IMR-90 (cell line): Measurements from ENCODE around the gene WDR1. TPM values are rescaled to one million over a fixed set of nuclear protein-coding genes. Genes with fewer than 3 reads are reported as not detected.

Experiments used
- ATAC-seq: fragments of 200-7000 bp; cut with Tn5 transposase; 2 replicates; pipeline ENCODE4 v1.9.1; 2020; ENCODE audit warnings: low read depth, mild to moderate bottlenecking, moderate library complexity
- BruUV-seq: library from RNA; stranded (reverse); fragments of 400-500 nt; replicated peaks from 2 replicates; lab custom pipeline; 2021; lab: Mats Ljungman, UMichigan
- CTCF ChIA-PET: fragments of 300-600 bp; formaldehyde crosslinking; extraction: SDS; loops from one replicate; lab custom pipeline; 2021; ENCODE audit warnings: antibody characterized with exemption; lab: Yijun Ruan, JAX
- POLR2A ChIA-PET: fragments of 300-600 bp; sonication (Branson Sonifier 250); formaldehyde crosslinking; loops from one replicate; lab custom pipeline; 2022; ENCODE audit warnings: antibody characterized with exemption; ENCODE audit not compliant: unreplicated experiment; lab: Charles Lee
- DNase-seq: peaks from one replicate; pipeline ENCODE4 v3.0.0; 2013
- H2AFZ ChIP-seq: replicated peaks from 2 replicates; pipeline ENCODE3; 2013; ENCODE audit warnings: low read length, mild to moderate bottlenecking; ENCODE audit not compliant: poor library complexity
- H2AK5ac ChIP-seq: 2 replicates; pipeline ENCODE4 v1.6.1; 2013; ENCODE audit warnings: low read depth, low read length, inconsistent platforms
- H2AK9ac ChIP-seq: replicated peaks from 2 replicates; pipeline ENCODE3; 2013; ENCODE audit warnings: mild to moderate bottlenecking, low read depth, low read length, moderate library complexity; ENCODE audit not compliant: poor library complexity
- H2BK120ac ChIP-seq: 2 replicates; pipeline ENCODE4 v1.6.1; 2013; ENCODE audit warnings: low read depth, low read length, inconsistent platforms
- H2BK15ac ChIP-seq: 3 replicates; pipeline ENCODE4 v1.6.1; 2013; ENCODE audit warnings: low read depth, low read length, inconsistent platforms
- H2BK20ac ChIP-seq: 2 replicates; pipeline ENCODE4 v1.6.1; 2013; ENCODE audit warnings: low read depth, mild to moderate bottlenecking, inconsistent platforms, low read length, moderate library complexity
- H2BK5ac ChIP-seq: 2 replicates; pipeline ENCODE4 v1.6.1; 2013; ENCODE audit warnings: mild to moderate bottlenecking, low read depth, low read length, inconsistent platforms; ENCODE audit not compliant: poor library complexity, severe bottlenecking
- H3K14ac ChIP-seq: replicated peaks from 2 replicates; pipeline ENCODE4 v1.6.1; 2013; ENCODE audit warnings: low read depth, low read length, inconsistent platforms
- H3K18ac ChIP-seq: 2 replicates; pipeline ENCODE4 v1.6.1; 2013; ENCODE audit warnings: low read depth, low read length, control low read depth
- H3K23ac ChIP-seq: 2 replicates; pipeline ENCODE4 v1.6.1; 2013; ENCODE audit warnings: low read depth, low read length, inconsistent platforms
- H3K27ac ChIP-seq: 2 replicates; pipeline ENCODE4 v1.5.1; 2013; ENCODE audit warnings: mild to moderate bottlenecking, control low read depth, low read length; ENCODE audit not compliant: insufficient read depth
- H3K27me3 ChIP-seq: 2 replicates; pipeline ENCODE4 v1.6.1; 2013; ENCODE audit warnings: low read length; ENCODE audit not compliant: control insufficient read depth, insufficient read depth
- H3K36me3 ChIP-seq: 2 replicates; pipeline ENCODE4 v1.6.1; 2013; ENCODE audit warnings: low read length, mixed read lengths; ENCODE audit not compliant: control insufficient read depth, insufficient read depth
- H3K4ac ChIP-seq: 2 replicates; pipeline ENCODE4 v1.6.1; 2013; ENCODE audit warnings: low read depth, low read length, inconsistent platforms
- H3K4me1 ChIP-seq: 2 replicates; pipeline ENCODE4 v1.6.1; 2013; ENCODE audit warnings: low read length, mixed read lengths; ENCODE audit not compliant: control insufficient read depth, insufficient read depth
- H3K4me2 ChIP-seq: 2 replicates; pipeline ENCODE4 v1.6.1; 2013; ENCODE audit warnings: low read depth, mild to moderate bottlenecking, control low read depth, low read length, moderate library complexity
- H3K4me3 ChIP-seq: 2 replicates; pipeline ENCODE4 v1.5.1; 2013; ENCODE audit warnings: low read depth, mild to moderate bottlenecking, control low read depth, low read length, moderate library complexity; ENCODE audit not compliant: insufficient read depth
- H3K56ac ChIP-seq: 2 replicates; pipeline ENCODE4 v1.6.1; 2013; ENCODE audit warnings: low read length, inconsistent platforms; ENCODE audit not compliant: insufficient read depth; ENCODE audit errors: extremely low read depth
- H3K79me1 ChIP-seq, 2 experiments: 2 replicates each; pipeline ENCODE4 v1.6.1; 2013; ENCODE audit warnings: low read length in 2 of 2, inconsistent platforms in 1 of 2, low read depth in 1 of 2
- H3K9ac ChIP-seq: 2 replicates; pipeline ENCODE4 v1.6.1; 2013; ENCODE audit warnings: low read depth, low read length, control low read depth
- H3K9me1 ChIP-seq: 2 replicates; pipeline ENCODE4 v1.6.1; 2013; ENCODE audit warnings: low read length, inconsistent platforms; ENCODE audit not compliant: insufficient read depth
- H3K9me3 ChIP-seq: 2 replicates; pipeline ENCODE4 v1.6.1; 2013; ENCODE audit warnings: low read length; ENCODE audit not compliant: control insufficient read depth, insufficient read depth
- H4K20me1 ChIP-seq: 2 replicates; pipeline ENCODE4 v1.6.1; 2013; ENCODE audit warnings: low read length, inconsistent platforms; ENCODE audit not compliant: insufficient read depth
- H4K5ac ChIP-seq: 2 replicates; pipeline ENCODE4 v1.6.1; 2013; ENCODE audit warnings: mild to moderate bottlenecking, low read depth, low read length, control low read depth
- H4K8ac ChIP-seq, 2 experiments: 2 replicates each; pipeline ENCODE4 v1.6.1; 2013; ENCODE audit warnings: low read depth in 2 of 2, low read length in 2 of 2, control low read depth in 1 of 2, inconsistent platforms in 1 of 2
- H4K91ac ChIP-seq: 2 replicates; pipeline ENCODE4 v1.6.1; 2013; ENCODE audit warnings: low read depth, low read length, inconsistent platforms; ENCODE audit not compliant: insufficient read depth
- BHLHE40 ChIP-seq: fragments of 150-350 bp; IDR thresholded peaks from 2 replicates; pipeline ENCODE4 v1.6.1; 2016; ENCODE audit warnings: mild to moderate bottlenecking, low read depth, low read length
- CEBPB ChIP-seq: IDR thresholded peaks from 2 replicates; pipeline ENCODE4 v1.6.1; 2012; ENCODE audit warnings: low read depth, low read length, improper control_type of control experiment
- CHD1 ChIP-seq: IDR thresholded peaks from 2 replicates; pipeline ENCODE4 v1.6.1; 2012; ENCODE audit warnings: low read depth, low read length, improper control_type of control experiment
- FOS ChIP-seq: fragments of 150-350 bp; IDR thresholded peaks from 2 replicates; pipeline ENCODE4 v1.6.1; 2016; ENCODE audit warnings: low read depth, low read length
- MAFK ChIP-seq: IDR thresholded peaks from 2 replicates; pipeline ENCODE4 v1.6.1; 2012; ENCODE audit warnings: low read depth, low read length, improper control_type of control experiment
- MAZ ChIP-seq: IDR thresholded peaks from 2 replicates; pipeline ENCODE4 v1.6.1; 2012; ENCODE audit warnings: low read depth, mild to moderate bottlenecking, low read length, improper control_type of control experiment, moderate library complexity, borderline replicate concordance
- MXI1 ChIP-seq: IDR thresholded peaks from 2 replicates; pipeline ENCODE4 v1.6.1; 2012; ENCODE audit warnings: low read depth, mild to moderate bottlenecking, low read length, moderate library complexity, borderline replicate concordance
- NFE2L2 ChIP-seq: fragments of 150-350 bp; IDR thresholded peaks from 2 replicates; pipeline ENCODE4 v1.6.1; 2016; ENCODE audit warnings: low read depth, mild to moderate bottlenecking, low read length
- POLR2A ChIP-seq: IDR thresholded peaks from 2 replicates; pipeline ENCODE4 v1.6.1; 2012; ENCODE audit warnings: mild to moderate bottlenecking, low read depth, low read length
- RAD21 ChIP-seq: IDR thresholded peaks from 2 replicates; pipeline ENCODE4 v1.6.1; 2012; ENCODE audit warnings: low read length, improper control_type of control experiment
- RCOR1 ChIP-seq: IDR thresholded peaks from 2 replicates; pipeline ENCODE4 v1.6.1; 2012; ENCODE audit warnings: mild to moderate bottlenecking, low read length, improper control_type of control experiment; ENCODE audit not compliant: insufficient replicate concordance
- RFX5 ChIP-seq: IDR thresholded peaks from 2 replicates; pipeline ENCODE4 v1.8.0; 2012; ENCODE audit warnings: low read depth, mild to moderate bottlenecking, low read length, moderate library complexity
- SMC3 ChIP-seq: fragments of 150-350 bp; IDR thresholded peaks from 2 replicates; pipeline ENCODE4 v1.6.1; 2016; ENCODE audit warnings: low read depth, mild to moderate bottlenecking, antibody characterized with exemption, low read length, moderate library complexity
- WGBS, 2 experiments: methylation state at CpG; one replicate each; pipeline versions ENCODE4 v1.1.5 to v1.1.7; 2013; ENCODE audit warnings: missing lambda C conversion rate in 2 of 2; ENCODE audit not compliant: insufficient read length in 1 of 2; ENCODE audit errors: extremely low coverage in 2 of 2; 5-methylcytosine and 5-hydroxymethylcytosine counted together
- dilution Hi-C: fragments of 300-500 bp; cut with HindIII; formaldehyde crosslinking; loops from one replicate; pipeline ENCODE4 v1.14.3; 2018; ENCODE audit warnings: low sequenced_read_pairs; ENCODE audit not compliant: unreplicated experiment
- in situ Hi-C: fragments of 300-500 bp; cut with MboI; formaldehyde crosslinking; loops from 3 replicates; pipeline ENCODE4 v1.14.3; 2019; ENCODE audit warnings: low sequenced_read_pairs, inconsistent platforms, mixed read lengths
- intact Hi-C: fragments of 100-400 bp; cut with micrococcal nuclease; formaldehyde crosslinking; loops from 2 replicates; pipeline ENCODE4 v1.10.0; 2022
- polyA plus RNA-seq, 3 experiments: library from polyadenylated mRNA; depleted of rRNA; stranded (reverse); fragments of >200 nt; gene quantifications; 2 replicates each; pipeline ENCODE4 v1.2.3, GENCODE V29; 2012; ENCODE audit warnings: low replicate concordance in 1 of 3
- total RNA-seq: library from RNA; depleted of rRNA; stranded (reverse); fragments of >200 nt; gene quantifications from 2 replicates; pipeline ENCODE4 v1.2.3, GENCODE V29; 2012
- TF ChIP-seq, protein P1 (sequence below): fragments of 150-350 bp; IDR thresholded peaks from 2 replicates; pipeline ENCODE4 v1.6.1; 2017; ENCODE audit warnings: mild to moderate bottlenecking, antibody characterized with exemption, low read length, low read depth
- TF ChIP-seq, protein P2 (sequence below): conservative IDR thresholded peaks from 2 replicates; pipeline ENCODE4 v1.5.1; 2012; ENCODE audit warnings: mild to moderate bottlenecking, low read depth, low read length, improper control_type of control experiment
- TF ChIP-seq, protein P3 (sequence below): fragments of 150-350 bp; IDR thresholded peaks from 2 replicates; pipeline ENCODE4 v1.6.1; 2016; ENCODE audit warnings: low read depth, mild to moderate bottlenecking, low read length, moderate library complexity, borderline replicate concordance

Gene WDR1
- total and polyA plus RNA-seq, 2 of the 4 experiments (the other 2 are of a cell fraction), result 725 to 992 TPM

DNA sequence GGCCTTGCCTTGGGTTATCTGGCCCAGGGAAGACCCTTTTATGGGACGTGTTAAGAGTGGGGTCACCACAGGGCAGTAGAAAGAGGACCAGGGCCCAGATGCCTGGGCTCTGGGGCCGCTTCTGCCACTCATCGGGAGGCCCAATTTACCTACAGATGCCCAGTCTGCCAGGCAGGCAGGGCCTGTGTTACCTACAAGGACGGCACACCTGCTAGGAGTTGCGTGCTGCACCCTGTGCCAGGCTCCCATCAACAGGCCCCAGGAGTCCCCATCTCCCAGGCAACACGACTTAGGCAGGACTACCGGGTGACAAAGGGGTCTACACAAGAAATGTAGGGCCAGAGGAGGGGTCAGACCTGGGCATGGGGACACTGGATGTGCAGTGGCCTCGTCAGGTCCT is 34.6 kb downstream of the WDR1 start:
- WGBS, 2 experiments, result 95% methylated on average over 7 of the region's 8 CpGs; no CpG with 5 or more reads in 1 of the 2 experiments
- Histone ChIP-seq H3K79me1 (peaks cover 38 to 84% of the 10 kb centered on the region in 2 experiments; a peak in 3 of 4 replicates), H2AK5ac (no peak overlapping the region), H3K9me3 (no peaks in the 10 kb centered on the region), H3K27ac (no peak overlapping the region), H3K14ac (no peak overlapping the region), H2BK15ac (no peak overlapping the region), H2AFZ (no peak overlapping the region), H3K56ac (no peak overlapping the region), H3K4me1 (no peaks in the 10 kb centered on the region), H4K5ac (no peak overlapping the region), H3K18ac (no peak overlapping the region), H4K91ac (no peak overlapping the region), H3K9me1 (no peaks in the 10 kb centered on the region), H4K20me1 (peaks cover 88% of the 10 kb centered on the region), H3K23ac (no peak overlapping the region), H3K36me3 (peaks cover 96% of the 10 kb centered on the region), H2AK9ac (no peak overlapping the region), H2BK5ac (no peak overlapping the region), H3K9ac (no peak overlapping the region), H3K4me2 (no peak overlapping the region), H2BK120ac (no peak overlapping the region), H2BK20ac (no peak overlapping the region), H3K4me3 (no peak overlapping the region), H3K4ac (no peak overlapping the region), H3K27me3 (no peaks in the 10 kb centered on the region), H4K8ac (no peak overlapping the region)
- BruUV-seq, result no TSS peak
- DNase-seq (no peak), ATAC-seq (no peak)
- CTCF ChIA-PET, result no interaction called here
- TF ChIP-seq SMC3 (no peak), CHD1 (no peak), MAFK (no peak), MXI1 (no peak), FOS (no peak), BHLHE40 (no peak), MAZ (no peak), POLR2A (no peak), RAD21 (no peak), RCOR1 (no peak), RFX5 (no peak), CEBPB (no peak), NFE2L2 (no peak)
- TF ChIP-seq, protein P1, sequence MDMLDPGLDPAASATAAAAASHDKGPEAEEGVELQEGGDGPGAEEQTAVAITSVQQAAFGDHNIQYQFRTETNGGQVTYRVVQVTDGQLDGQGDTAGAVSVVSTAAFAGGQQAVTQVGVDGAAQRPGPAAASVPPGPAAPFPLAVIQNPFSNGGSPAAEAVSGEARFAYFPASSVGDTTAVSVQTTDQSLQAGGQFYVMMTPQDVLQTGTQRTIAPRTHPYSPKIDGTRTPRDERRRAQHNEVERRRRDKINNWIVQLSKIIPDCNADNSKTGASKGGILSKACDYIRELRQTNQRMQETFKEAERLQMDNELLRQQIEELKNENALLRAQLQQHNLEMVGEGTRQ, result no peak
- TF ChIP-seq, protein P2, sequence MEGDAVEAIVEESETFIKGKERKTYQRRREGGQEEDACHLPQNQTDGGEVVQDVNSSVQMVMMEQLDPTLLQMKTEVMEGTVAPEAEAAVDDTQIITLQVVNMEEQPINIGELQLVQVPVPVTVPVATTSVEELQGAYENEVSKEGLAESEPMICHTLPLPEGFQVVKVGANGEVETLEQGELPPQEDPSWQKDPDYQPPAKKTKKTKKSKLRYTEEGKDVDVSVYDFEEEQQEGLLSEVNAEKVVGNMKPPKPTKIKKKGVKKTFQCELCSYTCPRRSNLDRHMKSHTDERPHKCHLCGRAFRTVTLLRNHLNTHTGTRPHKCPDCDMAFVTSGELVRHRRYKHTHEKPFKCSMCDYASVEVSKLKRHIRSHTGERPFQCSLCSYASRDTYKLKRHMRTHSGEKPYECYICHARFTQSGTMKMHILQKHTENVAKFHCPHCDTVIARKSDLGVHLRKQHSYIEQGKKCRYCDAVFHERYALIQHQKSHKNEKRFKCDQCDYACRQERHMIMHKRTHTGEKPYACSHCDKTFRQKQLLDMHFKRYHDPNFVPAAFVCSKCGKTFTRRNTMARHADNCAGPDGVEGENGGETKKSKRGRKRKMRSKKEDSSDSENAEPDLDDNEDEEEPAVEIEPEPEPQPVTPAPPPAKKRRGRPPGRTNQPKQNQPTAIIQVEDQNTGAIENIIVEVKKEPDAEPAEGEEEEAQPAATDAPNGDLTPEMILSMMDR, result no peak
- TF ChIP-seq, protein P3, sequence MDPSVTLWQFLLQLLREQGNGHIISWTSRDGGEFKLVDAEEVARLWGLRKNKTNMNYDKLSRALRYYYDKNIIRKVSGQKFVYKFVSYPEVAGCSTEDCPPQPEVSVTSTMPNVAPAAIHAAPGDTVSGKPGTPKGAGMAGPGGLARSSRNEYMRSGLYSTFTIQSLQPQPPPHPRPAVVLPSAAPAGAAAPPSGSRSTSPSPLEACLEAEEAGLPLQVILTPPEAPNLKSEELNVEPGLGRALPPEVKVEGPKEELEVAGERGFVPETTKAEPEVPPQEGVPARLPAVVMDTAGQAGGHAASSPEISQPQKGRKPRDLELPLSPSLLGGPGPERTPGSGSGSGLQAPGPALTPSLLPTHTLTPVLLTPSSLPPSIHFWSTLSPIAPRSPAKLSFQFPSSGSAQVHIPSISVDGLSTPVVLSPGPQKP, result no peak
- intact Hi-C loops (no loop called here), in situ Hi-C loops (loop anchor here (25.0 kb wide), 2 partner anchors 105 to 1645 kb away; partner anchors contain the start of genes ACOX3 and TRMT44), dilution Hi-C loops (no loop called here)
- POLR2A ChIA-PET, result no interaction called here
